Choroid plexus epithelial cell (primary cell): ENCODE data around the gene ADARB2.

Source experiments
- DNase-seq: peaks from one replicate; pipeline ENCODE4 v3.0.0-alpha.2; 2010; ENCODE audit warnings: low read depth
- H3K4me3 ChIP-seq: 2 replicates; pipeline ENCODE4 v1.5.1; 2011; ENCODE audit warnings: low read depth, mild to moderate bottlenecking, control low read depth, low read length, moderate library complexity
- TF ChIP-seq, protein P1 (sequence below): conservative IDR thresholded peaks from 2 replicates; pipeline ENCODE4 v1.5.1; 2011; ENCODE audit warnings: low read depth, mild to moderate bottlenecking, control low read depth, inconsistent platforms, low read length, moderate library complexity

Gene ADARB2

DNA sequence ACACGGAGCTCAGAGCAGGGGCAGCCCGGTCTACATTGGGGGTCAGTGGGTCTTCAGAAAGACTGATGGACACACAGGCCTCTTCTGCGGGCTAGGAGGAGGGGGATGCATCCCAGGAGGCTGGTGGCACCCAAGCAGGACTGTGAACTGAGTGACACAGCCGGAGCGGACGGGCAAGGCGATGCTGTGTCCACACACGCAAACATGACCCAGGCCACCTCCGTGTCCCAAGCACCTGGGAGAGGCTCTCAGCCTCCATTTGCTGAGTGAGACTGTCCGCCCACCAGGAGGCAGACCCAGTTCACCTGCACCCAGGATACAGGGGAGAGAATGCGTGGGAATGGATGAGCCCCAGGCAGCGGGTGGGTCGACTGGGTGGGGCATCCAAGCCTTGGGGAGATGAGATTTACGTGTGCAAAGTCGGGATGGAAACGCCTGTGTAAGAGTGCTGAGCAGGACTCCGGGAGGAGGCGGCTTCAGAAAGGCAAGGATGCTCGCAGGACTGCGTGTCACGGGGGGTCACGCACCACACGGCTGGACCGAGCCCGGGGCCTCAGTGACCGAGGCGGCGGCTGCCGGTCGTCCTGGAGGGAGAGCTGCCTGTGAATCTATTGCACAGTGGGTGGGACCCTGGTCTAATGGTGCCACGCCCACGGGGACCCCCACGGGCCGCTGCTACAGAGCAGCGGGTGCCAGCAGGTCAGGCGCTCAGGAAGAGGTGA is 262.8 kb downstream of the ADARB2 start:
- DNase-seq: no peak
- no peak overlapping the region for H3K4me3 ChIP-seq
- TF ChIP-seq, protein P1, sequence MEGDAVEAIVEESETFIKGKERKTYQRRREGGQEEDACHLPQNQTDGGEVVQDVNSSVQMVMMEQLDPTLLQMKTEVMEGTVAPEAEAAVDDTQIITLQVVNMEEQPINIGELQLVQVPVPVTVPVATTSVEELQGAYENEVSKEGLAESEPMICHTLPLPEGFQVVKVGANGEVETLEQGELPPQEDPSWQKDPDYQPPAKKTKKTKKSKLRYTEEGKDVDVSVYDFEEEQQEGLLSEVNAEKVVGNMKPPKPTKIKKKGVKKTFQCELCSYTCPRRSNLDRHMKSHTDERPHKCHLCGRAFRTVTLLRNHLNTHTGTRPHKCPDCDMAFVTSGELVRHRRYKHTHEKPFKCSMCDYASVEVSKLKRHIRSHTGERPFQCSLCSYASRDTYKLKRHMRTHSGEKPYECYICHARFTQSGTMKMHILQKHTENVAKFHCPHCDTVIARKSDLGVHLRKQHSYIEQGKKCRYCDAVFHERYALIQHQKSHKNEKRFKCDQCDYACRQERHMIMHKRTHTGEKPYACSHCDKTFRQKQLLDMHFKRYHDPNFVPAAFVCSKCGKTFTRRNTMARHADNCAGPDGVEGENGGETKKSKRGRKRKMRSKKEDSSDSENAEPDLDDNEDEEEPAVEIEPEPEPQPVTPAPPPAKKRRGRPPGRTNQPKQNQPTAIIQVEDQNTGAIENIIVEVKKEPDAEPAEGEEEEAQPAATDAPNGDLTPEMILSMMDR: no peak

GRCh38 chr10:1473874-1474273 is 263.5 kb downstream of the ADARB2 start:
- TF ChIP-seq, protein P1: no peak
- DNase-seq: no peak

DNA sequence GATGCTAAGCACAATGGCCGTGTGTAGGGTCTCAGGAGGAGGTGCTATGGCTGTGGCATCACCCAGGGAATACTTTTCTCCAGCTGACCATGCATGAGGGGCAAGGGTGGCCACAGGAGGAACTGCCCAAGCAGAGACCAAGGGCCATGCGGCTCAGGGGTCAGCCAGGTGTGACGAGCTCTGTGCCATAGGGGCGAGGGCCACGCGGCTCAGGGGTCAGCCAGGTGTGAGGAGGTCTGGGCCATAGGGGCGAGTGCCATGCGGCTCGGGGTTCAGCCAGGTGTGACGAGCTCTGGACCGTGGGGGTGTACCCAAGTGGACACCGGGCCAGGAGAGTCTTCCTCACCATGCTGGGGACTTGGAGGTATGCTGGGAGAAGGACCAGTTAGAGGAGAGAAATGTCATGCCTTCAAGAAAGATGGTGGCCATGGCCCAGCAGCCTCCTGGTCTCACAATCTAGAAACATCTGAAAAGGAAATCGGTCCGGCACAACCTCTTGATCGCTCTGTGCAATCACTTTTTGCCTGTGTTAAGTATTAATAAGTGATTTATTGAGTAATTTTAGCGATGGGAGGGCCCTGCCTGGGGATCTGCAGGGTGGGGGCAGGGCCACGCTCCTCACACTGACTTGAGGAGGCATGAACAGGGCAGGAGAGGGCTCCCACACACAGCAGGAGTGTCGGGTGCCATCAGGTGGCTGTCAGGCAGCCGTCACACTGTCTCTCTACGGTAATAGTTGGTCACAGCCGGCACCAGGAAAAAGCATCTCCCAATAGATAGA is 265.0 kb downstream of the ADARB2 start:
- H3K4me3 ChIP-seq: no peak overlapping the region
- TF ChIP-seq, protein P1: no peak
- no peak for DNase-seq

More at GRCh38 chr10:1473874-1474273, 263.5 kb downstream of the ADARB2 start:
- no peak overlapping the region for H3K4me3 ChIP-seq

DNA sequence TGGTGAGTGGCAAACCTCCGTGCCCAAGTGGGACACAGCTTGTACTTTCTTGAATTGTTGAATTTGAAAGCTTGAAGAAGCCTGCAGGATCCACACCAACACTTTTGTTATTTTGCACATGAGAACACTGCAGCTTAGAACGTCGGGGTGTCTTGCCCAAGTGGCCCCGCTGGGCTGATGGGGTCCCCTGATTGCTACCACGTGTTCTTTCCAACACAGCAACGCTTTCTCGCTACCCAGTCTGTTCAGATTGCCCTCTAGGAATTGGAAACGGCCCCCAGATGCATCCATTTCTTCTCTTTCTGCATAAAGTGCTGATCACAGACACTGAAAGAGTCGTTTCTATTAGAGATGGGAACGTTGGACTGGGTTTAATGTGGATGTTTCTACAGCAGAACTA is 268.5 kb downstream of the ADARB2 start:
- DNase-seq: no peak
- TF ChIP-seq, protein P1: no peak

GRCh38 chr10:1467334-1468076 is 269.8 kb downstream of the ADARB2 start:
- H3K4me3 ChIP-seq: no peak overlapping the region
- no peak for DNase-seq
- TF ChIP-seq, protein P1: no peak

More for the DNA sequence above, 268.5 kb downstream of the ADARB2 start:
- H3K4me3 ChIP-seq: no peak overlapping the region

DNA sequence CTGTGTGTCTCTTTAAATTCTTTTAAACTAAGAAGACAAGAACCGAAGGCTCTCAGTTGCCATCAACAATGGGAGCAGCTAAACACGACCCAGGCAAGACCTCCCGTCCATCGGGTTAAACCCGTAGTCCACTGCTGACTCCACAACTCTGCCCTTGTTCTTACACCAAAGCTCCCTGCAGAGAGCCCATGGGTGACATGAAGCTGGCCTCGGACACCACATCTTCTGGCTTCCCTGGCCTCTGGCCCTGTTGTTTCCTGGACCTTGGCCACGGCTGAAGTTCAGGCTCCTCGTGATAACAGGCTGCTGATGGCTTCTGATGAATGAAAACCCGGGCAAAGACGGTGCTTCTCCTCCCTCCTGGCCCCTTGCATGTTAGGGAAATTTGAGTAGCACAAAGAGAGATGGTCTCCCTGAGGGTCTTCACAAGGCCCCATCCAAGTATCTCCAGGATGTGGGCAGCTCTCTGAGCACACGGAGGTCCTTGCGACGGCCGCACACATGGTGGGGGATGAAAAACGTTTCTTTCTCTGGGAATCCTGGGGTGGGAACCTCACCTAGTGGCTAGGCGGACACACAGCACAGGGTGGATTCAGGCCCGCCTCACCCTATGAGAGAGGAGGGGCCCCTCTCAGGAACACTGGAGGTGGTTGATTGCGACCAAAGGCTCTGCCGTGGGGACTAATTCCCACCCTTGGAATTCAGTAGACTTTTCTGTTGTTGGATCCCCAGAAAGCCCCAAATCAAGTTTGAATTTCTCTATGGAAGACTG is 271.1 kb downstream of the ADARB2 start:
- no peak for DNase-seq
- H3K4me3 ChIP-seq: no peak overlapping the region
- TF ChIP-seq, protein P1: no peak
